Suppressor macrophage treated with lipopolysaccharide for 4 hours (primary cell): Measurements from ENCODE around the gene CAB39.
"Not testable (repeated sequence)": the region's sequence is repeated elsewhere in the genome, so short reads cannot be mapped to it uniquely, and the experiment has no call there.

Source experiments
- DNase-seq: peaks from one replicate; pipeline ENCODE4 v3.0.0-alpha.2; 2020

Gene CAB39

DNA sequence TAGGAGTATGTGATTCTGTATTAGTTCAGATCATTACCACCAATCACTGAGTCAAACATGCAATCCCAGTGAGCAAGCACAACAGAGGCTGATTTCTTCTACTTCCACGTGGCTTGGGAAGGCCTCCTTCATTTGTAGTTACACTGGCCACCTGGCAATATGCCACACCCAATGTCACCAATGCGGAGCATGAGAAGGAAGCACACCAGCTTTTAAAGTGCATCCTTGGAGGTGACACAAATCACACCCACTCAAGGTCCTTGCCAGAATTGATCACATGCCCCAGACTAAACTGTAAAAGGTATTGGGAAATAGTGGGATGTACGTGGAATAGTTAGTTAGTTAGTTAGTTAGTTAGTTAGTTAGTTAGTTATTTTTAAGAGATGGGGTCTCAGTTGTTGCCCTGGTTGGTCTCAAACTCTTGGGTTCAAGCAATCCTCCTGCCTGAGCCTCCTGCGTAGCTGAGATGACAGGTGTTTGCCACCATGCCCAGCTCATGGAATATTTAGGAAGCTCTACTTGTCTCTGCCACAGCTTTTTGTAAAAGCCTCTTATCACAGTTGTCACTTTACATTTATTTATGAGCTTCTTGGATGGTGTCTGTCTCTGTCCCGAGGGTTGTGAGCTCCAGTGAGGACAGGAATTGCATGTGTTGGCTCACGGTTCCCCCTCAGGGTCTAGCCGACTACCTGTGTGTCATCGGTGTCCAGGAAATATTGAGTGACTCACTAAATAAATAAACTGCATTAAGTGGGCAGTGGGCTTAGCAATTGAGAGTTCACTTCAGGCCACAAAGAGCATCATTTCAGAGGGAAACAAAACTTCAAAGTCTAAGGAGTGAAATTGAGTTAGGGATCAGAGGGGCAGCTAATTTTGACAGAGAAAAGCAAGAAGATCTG lies 28.1 kb upstream of the CAB39 start:
- peak; percentile 31 for DNase-seq

DNA sequence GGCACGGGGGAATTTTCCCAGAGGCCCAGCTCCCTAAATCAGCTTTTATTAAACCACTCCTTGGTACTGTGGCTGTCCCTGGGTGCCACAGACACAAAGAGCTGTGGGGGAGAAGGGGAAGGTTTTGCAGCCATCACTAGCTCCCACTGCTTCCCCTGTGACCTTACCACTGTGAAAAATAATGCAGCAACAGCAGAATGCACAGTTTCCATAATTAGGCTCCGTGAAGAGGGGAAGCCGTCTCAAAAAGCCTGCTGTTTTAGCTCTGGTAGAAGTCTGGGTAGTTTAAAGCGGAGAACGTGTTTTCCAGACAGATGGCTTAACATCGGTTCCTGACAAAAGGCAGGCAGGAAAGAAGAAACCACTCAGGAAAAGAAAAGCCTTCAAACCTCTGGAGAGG lies 27.5 kb upstream of the CAB39 start:
- peak; percentile 47 for DNase-seq

- DNase-seq, result no peak
Measured at GRCh38 chr2:230687498-230687897, 25.1 kb upstream of the CAB39 start.

- peak; percentile 54 for DNase-seq
Measured at GRCh38 chr2:230688490-230688889, 24.2 kb upstream of the CAB39 start.

DNA sequence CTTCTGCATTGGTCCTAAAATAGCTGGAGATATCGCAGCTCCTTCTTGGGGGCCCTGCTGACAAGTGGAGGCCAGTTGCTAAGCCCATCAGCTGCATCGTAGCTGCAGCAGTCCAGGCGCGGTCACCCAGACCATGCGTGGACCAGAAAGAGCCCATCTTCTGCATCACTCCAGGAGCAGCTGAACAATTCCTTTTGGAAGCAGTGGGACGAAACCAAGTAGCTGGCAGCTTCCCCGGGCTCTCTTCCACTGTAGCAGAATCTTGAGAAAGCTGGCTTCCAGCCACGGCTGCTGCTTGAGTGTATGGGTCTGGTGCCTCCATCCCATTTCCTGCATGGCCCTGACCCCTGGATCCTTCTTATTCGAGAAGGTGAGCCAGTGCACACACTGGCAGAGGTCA lies 22.2 kb upstream of the CAB39 start:
- no peak for DNase-seq

- no peak for DNase-seq
Measured at GRCh38 chr2:230691005-230691647, 21.5 kb upstream of the CAB39 start.

GRCh38 chr2:230692760-230693159 lies 19.9 kb upstream of the CAB39 start:
- DNase-seq, result no peak

DNA sequence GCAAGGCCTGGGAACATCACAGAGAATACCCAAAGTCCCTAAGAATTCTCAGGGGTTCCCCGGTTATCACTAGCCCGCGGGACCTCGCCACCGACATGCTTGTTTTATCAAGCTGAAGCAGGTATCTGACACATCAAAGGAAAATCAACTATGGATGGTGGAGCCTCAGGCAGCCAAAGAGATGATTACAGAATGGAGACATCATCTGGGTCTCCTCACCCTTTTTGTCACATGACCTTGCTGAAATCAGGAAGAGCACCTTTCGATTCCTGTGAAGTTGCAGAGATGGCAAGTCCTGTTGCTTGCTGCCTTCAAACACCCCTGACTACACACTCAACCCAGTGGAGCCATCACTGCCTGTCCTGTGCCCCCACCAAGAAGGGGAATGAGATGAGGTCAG lies 19.2 kb upstream of the CAB39 start:
- no peak for DNase-seq

DNA sequence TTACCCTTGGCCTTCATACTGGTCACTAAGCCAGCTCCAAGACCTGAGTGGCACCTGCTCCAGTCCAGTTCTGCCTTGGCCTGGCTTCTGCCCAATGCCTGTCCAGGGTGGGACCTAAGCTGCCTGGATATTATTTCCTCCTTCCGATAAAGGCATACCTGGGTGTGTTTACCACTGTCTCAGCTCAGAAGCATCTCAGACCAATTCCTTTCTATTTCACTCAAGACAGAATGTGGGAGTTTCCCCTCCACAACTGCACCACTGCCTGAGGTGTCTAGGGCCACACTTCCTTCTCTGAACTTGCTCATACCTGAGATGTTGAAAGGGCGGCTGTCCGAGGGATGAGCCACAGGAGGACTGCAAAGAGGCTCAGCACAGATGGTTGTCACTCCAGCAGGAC lies 18.4 kb upstream of the CAB39 start:
- DNase-seq, result no peak

- DNase-seq, result no peak
Measured at GRCh38 chr2:230695551-230695950, 17.1 kb upstream of the CAB39 start.

GRCh38 chr2:230696670-230697069 lies 16.0 kb upstream of the CAB39 start:
- no peak for DNase-seq

GRCh38 chr2:230697676-230698075 lies 15.0 kb upstream of the CAB39 start:
- DNase-seq, result no peak

- DNase-seq, result not testable (repeated sequence)
Measured at GRCh38 chr2:230698753-230699152, 13.9 kb upstream of the CAB39 start.

DNA sequence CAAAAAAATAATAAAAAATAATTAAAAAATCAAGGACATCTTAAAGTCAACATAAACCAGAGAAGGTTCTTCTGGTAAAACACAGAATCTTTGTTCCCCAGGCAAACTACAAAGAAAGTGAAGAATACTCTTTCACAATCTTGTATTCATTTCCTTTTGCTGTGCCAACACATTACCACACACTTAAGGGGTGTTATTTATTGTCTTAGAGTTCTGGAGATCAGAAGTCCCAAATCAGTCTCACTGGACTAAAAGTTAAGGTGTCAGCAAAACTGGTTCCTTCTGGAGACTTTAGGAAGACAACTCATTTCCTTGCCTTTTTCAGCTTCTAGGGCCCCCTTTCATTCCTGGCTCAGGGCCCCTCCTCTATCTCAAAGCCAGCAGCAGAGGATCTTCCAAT lies 12.2 kb upstream of the CAB39 start:
- DNase-seq, result peak; percentile 68

- DNase-seq, result no peak
Measured at GRCh38 chr2:230701308-230701707, 11.3 kb upstream of the CAB39 start.

DNA sequence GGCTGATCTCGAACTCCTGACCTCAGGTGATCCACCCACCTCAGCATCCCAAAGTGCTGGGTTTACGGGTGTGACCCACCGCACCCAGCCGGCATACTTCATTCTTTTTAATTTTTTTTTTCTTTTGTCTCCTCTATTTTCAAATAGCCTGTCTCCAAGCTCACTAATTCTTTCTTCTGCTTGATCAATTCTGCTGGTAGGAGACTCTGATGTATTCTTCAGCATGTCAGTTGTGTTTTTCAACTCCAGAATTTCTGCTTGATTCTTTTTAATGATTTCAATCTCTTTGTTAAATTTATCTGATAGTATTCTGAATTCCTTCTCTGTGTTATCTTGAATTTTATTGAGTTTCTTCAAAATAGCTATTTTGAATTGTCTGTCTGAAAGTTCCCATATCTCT lies 10.2 kb upstream of the CAB39 start:
- not testable (repeated sequence) for DNase-seq

DNA sequence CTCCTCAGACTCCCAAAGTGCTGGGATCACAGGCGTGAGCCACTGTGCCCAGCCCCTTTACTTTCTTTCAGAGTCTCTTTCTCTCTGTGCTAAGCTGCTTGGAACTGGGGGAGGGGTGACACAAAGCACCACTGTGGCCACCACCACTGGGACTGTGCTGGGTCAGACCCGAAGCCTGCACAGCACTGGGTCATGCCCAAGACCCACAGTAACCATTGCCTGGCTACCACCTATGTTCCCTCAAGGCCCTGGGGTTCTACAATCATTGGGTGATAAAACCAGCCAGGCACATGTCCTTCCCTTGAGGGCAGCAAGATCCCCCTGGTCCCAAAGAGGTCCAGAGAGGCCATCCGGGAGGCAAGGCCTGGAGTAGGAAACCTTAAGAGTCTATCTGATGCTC lies 9.1 kb upstream of the CAB39 start:
- no peak for DNase-seq

DNA sequence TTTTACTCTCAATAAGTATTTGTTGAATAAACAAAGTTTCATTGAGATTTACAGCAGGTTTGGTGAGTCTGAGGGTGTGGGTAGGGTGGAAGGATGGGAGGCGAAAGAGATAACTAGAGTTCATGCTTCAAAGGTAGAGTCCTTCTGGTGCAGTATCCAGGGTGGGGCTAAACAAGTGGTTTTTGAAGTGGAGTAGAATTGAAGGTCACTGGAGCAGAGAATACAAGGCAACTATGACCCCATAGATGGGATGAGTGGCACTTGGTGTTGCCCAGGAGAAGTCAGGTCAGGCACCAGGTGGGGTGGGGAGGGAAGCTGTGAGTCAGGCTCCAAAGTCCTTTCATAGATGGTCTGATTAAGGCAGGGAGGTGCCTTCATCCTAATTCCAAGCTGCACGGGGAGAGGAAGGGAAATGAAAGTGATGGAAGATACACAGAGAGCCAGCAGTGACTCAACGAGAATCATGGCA lies 6.6 kb upstream of the CAB39 start:
- peak; percentile 71 for DNase-seq

GRCh38 chr2:230706966-230707365 lies 5.7 kb upstream of the CAB39 start:
- DNase-seq, result no peak

DNA sequence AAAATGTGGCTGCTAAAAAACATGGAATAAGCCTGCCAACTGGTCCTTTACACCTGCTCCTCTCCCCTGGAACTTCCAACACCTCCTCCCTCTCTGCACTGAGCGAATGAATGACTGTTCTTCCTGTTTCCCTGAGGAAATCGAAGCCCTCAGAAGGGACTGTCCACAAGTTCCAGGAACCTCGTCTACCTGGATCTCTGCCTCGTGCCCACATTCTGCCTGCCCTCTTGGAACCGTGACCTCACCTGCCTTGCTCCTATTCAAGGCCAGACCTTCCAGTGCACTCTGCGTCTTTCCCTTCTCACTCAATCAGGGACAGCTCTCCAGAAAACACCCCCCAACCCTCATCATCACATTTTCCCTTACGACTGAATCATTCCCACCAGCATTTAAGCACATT lies 4.4 kb upstream of the CAB39 start:
- no peak for DNase-seq

GRCh38 chr2:230711224-230711623 lies 1.4 kb upstream of the CAB39 start:
- peak; percentile 72 for DNase-seq

DNA sequence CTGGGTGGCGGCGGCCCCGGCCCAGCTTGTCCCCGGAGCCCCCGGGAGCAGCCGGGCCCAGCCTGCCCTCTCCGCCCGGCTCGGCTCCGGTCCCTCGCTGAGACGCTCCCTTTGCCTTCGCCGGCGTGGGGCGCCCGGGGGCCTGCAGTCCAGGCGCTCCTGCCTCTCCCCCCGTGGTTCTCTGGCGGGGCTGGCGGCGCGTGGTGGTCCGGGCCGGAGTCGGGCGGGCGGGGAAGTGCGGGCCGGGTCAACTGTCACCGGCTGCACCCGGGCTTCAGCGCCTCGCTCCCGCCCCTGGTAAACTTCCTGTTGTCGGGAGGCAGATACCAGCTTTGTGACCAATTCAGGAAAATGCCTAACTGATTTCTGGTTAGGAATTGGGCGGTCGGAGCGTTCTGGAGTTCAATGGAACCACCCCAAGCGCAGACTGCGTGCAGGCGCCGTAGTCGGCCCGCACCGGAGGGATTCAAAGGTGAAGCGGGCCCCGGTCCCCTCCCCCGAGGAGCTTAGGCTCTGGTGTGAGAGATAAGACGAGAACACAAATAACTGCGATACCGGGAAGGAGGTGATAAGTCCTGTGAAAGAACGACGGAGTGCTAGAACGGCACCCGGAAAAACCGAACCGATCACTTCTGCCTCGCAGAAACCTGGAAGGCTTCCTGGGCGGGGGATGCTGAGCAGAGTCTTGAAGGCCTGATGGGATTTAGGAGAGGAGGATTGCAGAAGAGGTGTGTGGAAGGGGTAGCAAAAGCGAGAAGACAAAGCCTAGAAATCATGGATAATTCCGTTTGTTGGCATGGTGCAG lies 891 bp downstream of the CAB39 start:
- peak; percentile 45 for DNase-seq

DNA sequence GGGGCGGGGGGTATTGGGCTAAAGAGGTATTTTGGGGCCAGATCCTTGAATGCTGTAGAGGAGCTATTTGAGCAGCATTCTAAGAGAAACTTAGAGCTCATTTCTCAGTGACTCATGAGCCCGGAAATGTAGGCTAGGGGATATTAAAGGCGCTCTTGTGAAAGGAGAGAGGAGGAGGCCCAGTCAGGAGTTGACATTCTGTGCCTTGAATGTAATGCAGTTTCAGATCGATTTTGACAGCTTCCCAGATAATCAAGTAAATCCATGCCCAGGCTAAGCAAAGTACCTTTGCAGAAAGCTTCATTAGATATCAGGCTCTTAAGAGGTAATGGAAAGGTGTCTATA lies 1.5 kb downstream of the CAB39 start:
- DNase-seq, result peak; percentile 77

DNA sequence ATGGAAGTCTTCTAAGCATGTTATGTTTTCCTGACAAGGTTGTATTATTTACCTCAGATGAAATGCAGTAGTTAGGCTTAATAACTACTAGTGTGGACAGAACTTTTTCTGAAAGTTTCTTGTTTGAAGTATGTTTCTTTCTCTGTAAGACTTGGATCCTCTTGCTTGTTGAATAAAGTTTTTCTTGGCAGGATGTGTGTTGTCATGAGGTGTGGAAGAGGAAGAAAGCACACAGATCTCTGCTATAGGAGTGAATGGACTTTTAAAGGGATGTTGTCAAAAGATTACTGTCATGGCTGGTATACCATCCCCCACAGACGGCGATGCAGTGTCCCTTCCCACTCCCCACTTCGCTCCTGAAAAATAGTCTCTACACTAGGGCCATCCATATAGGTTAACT lies 2.6 kb downstream of the CAB39 start:
- no peak for DNase-seq
